ENCODE measurements around the gene CAV2.

The CAV2 gene

GRCh38 chr7:116487907-116488521 lies 11.5 kb upstream of the CAV2 start:
- Histone ChIP-seq H3K36me3 (ENCODE audit: control insufficient read depth, insufficient read depth, low read length) (no peaks in the 10 kb centered on the region), H3K27me3 (ENCODE audit: control insufficient read depth, insufficient read depth, low read length) (no peaks in the 10 kb centered on the region), H3K4me2 (ENCODE audit: low read length) (no peak overlapping the region), H3K9me3 (ENCODE audit: control insufficient read depth, low read length) (no peaks in the 10 kb centered on the region), H3K4me1 (no peaks in the 10 kb centered on the region), H3K9ac (no peak overlapping the region), H3K4me3 (ENCODE audit: low read depth, low read length) (no peak overlapping the region), H3K27ac (no peak overlapping the region), H3K79me2 (no peaks in the 10 kb centered on the region), H2AFZ (no peak overlapping the region)
- no peak for TF ChIP-seq CTCF (IDR thresholded peaks at IDR 0.05)

GRCh38 chr7:116490351-116490750 lies 9.2 kb upstream of the CAV2 start:
- H3K9me3 ChIP-seq (ENCODE audit: control insufficient read depth, low read length): no peaks in the 10 kb centered on the region
- H3K27ac ChIP-seq: no peak overlapping the region
- no peaks in the 10 kb centered on the region for H3K27me3 ChIP-seq (ENCODE audit: control insufficient read depth, insufficient read depth, low read length)
- no peak overlapping the region for H3K9ac ChIP-seq
- no peak for TF ChIP-seq CTCF (IDR thresholded peaks at IDR 0.05)
- no peak overlapping the region for H3K4me2 ChIP-seq (ENCODE audit: low read length)
- no peak overlapping the region for H3K4me3 ChIP-seq (ENCODE audit: low read depth, low read length)
- no peaks in the 10 kb centered on the region for H3K4me1 ChIP-seq
- H3K79me2 ChIP-seq: no peaks in the 10 kb centered on the region
- no peak overlapping the region for H2AFZ ChIP-seq
- no peaks in the 10 kb centered on the region for H3K36me3 ChIP-seq (ENCODE audit: control insufficient read depth, insufficient read depth, low read length)

GRCh38 chr7:116491887-116492653 lies 7.5 kb upstream of the CAV2 start:
- Histone ChIP-seq H2AFZ (no peak overlapping the region), H3K9ac (no peak overlapping the region), H3K27ac (no peak overlapping the region), H3K4me3 (ENCODE audit: low read depth, low read length) (no peak overlapping the region), H3K9me3 (ENCODE audit: control insufficient read depth, low read length) (no peaks in the 10 kb centered on the region), H3K79me2 (no peaks in the 10 kb centered on the region), H3K27me3 (ENCODE audit: control insufficient read depth, insufficient read depth, low read length) (no peaks in the 10 kb centered on the region), H3K4me1 (no peaks in the 10 kb centered on the region), H3K36me3 (ENCODE audit: control insufficient read depth, insufficient read depth, low read length) (no peaks in the 10 kb centered on the region), H3K4me2 (ENCODE audit: low read length) (no peak overlapping the region)
- TF ChIP-seq CTCF (IDR thresholded peaks at IDR 0.05): no peak

GRCh38 chr7:116492654-116493109 lies 6.9 kb upstream of the CAV2 start:
- Histone ChIP-seq H3K4me2 (ENCODE audit: low read length) (no peak overlapping the region), H3K27me3 (ENCODE audit: control insufficient read depth, insufficient read depth, low read length) (no peaks in the 10 kb centered on the region), H3K9me3 (ENCODE audit: control insufficient read depth, low read length) (no peaks in the 10 kb centered on the region), H3K79me2 (no peaks in the 10 kb centered on the region), H3K9ac (no peak overlapping the region), H3K27ac (no peak overlapping the region), H2AFZ (no peak overlapping the region), H3K4me1 (no peaks in the 10 kb centered on the region), H3K36me3 (ENCODE audit: control insufficient read depth, insufficient read depth, low read length) (no peaks in the 10 kb centered on the region), H3K4me3 (ENCODE audit: low read depth, low read length) (no peak overlapping the region)
- no peak for TF ChIP-seq CTCF (IDR thresholded peaks at IDR 0.05)

All from parathyroid adenoma (tissue), 2 donors.